ENCODE results near the gene UBAC2.

UBAC2 gene

GRCh38 chr13:99290894-99291293 lies 90.2 kb downstream of the UBAC2 start:
- TF ChIP-seq CTCF (conservative IDR thresholded peaks at IDR 0.05) (no peak), ZFX (IDR thresholded peaks at IDR 0.05) (no peak)
- H3K27ac ChIP-seq: no peak overlapping the region

GRCh38 chr13:99293178-99293577 lies 92.5 kb downstream of the UBAC2 start:
- TF ChIP-seq ZFX (IDR thresholded peaks at IDR 0.05) (no peak), CTCF (conservative IDR thresholded peaks at IDR 0.05) (no peak)
- no peak overlapping the region for H3K27ac ChIP-seq

GRCh38 chr13:99294198-99294597 lies 93.5 kb downstream of the UBAC2 start:
- TF ChIP-seq ZFX (IDR thresholded peaks at IDR 0.05): no peak
- no peak for TF ChIP-seq CTCF (conservative IDR thresholded peaks at IDR 0.05)
- H3K27ac ChIP-seq: no peak overlapping the region

- TF ChIP-seq CTCF (conservative IDR thresholded peaks at IDR 0.05): peak; percentile 19
- TF ChIP-seq ZFX (IDR thresholded peaks at IDR 0.05): no peak
These were observed 94.3 kb downstream of the UBAC2 start for GRCh38 chr13:99294958-99295357.

GRCh38 chr13:99295488-99296252 lies 95.0 kb downstream of the UBAC2 start:
- H3K27ac ChIP-seq: no peak overlapping the region
- TF ChIP-seq ZFX (IDR thresholded peaks at IDR 0.05) (no peak), CTCF (conservative IDR thresholded peaks at IDR 0.05) (no peak)

More at GRCh38 chr13:99294958-99295357, 94.3 kb downstream of the UBAC2 start:
- no peak overlapping the region for H3K27ac ChIP-seq

- H3K27ac ChIP-seq: no peak overlapping the region
- TF ChIP-seq CTCF (conservative IDR thresholded peaks at IDR 0.05) (no peak), ZFX (IDR thresholded peaks at IDR 0.05) (no peak)
These were observed 95.7 kb downstream of the UBAC2 start for GRCh38 chr13:99296398-99296797.

GRCh38 chr13:99297331-99297730 lies 96.7 kb downstream of the UBAC2 start:
- TF ChIP-seq ZFX (IDR thresholded peaks at IDR 0.05): no peak
- TF ChIP-seq CTCF (conservative IDR thresholded peaks at IDR 0.05): no peak

More at GRCh38 chr13:99297331-99297730, 96.7 kb downstream of the UBAC2 start:
- H3K27ac ChIP-seq: no peak overlapping the region
